ENCODE results near the gene COL27A1.

Gene COL27A1

GRCh38 chr9:114155263-114155994, at the start of gene COL27A1:
Gene COL27A1 (plus strand): TSS chr9:114155537. CDS start chr9:114155951, 414 bp downstream.
- DNase-seq, result peak; percentile 37 to 46

- no peak for DNase-seq
Measured at GRCh38 chr9:114107286-114108001, 47.9 kb upstream of the COL27A1 start.

- DNase-seq, result peak; percentile 7 to 17
Measured at GRCh38 chr9:114108016-114108833, 47.1 kb upstream of the COL27A1 start.

DNA sequence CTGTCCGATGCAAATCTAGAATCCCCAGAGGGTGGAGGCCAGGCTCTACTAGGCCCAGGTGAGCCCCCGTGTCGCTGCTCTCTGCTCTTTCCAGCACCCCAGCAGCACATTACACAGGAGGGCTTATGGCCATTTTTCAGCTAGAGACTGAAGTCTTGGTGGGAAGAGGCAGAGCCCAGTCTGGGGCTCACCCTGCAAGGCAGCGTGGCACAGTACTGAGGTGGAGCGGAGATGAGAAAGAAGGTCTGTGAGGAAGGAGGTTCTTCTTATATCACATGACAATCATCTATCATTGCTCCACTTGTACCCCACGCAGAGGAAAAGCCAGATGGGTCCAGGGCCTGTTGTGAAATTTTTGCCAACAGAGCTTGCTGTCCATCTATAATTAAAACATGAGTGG, 46.2 kb upstream of the COL27A1 start:
- no peak for DNase-seq

DNA sequence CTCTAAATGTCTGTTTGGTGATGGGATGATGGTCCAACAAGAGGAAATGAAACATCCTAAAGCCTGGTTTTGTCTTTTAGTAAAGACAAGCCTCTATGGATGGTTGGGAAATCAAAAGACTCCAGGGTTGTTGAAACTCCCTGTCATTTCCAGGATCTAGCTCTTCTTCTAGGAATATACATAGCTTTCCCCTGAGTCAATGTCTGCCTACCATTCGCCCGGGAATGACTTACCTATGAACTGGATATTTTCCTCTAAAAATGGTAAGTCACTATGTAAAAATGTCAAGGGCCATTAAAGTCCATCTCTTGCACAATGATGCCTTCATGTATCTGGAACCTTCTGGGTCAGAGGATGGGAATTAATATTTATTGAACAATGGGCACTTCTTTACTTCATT, 45.2 kb upstream of the COL27A1 start:
- no peak for DNase-seq

GRCh38 chr9:114112325-114112724, 43.0 kb upstream of the COL27A1 start:
- DNase-seq, result no peak

DNA sequence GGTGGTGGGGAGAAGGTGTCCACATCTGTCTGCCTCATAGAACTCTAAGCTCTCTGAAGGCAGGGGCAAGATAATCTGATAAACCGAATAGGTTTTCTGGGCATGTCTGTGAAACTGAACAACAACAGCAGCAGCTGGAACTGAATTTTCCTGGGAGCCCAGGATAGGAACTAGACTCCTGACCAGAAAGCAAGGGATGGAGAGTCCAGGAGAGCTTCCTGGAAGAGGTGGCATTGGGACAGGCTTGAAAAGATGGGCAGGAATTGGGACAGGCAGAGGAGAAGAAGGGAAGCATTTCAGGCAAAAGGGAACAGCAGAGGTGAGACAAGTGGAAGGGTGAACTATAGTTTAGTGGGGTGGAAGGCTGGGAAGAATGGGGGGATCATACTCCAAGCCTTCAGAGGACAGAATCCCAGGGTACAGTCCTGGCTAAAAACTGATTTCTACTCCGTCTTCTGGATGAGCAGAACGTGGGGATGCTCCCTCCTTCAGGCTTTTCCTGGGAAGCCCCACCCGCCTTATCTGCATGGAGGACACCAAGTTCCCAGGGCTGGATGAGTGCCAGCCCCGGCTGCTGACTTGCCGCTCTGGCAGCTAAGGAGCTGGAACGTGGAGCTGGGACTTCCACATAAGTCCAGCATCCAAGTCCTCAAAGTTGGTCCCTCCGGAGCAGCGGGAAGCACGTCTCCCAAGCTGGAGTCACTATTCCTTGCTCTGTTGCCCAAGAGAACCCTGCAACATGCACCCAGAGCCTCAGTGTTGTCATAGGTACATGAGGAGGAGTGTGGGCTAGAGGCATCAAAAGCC, 42.4 kb upstream of the COL27A1 start:
- DNase-seq, result no peak

DNA sequence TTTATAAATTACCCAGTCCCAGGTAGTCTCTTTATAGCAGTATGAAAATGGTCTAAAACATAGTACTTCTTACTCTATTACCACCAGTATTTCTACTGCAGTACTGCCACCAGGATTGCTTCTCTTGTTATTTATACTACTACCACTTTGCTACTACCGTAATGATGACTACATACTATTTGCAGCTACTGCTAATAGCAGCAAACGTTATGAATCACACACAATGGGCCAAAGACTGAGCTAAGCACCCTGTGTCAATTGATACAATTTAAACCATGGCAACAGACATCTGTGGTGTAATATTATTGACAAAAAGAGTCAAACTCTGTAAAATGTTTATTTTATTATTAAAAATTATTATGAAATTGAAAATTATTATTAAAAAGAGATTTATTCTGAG, 41.0 kb upstream of the COL27A1 start:
- no peak for DNase-seq

DNA sequence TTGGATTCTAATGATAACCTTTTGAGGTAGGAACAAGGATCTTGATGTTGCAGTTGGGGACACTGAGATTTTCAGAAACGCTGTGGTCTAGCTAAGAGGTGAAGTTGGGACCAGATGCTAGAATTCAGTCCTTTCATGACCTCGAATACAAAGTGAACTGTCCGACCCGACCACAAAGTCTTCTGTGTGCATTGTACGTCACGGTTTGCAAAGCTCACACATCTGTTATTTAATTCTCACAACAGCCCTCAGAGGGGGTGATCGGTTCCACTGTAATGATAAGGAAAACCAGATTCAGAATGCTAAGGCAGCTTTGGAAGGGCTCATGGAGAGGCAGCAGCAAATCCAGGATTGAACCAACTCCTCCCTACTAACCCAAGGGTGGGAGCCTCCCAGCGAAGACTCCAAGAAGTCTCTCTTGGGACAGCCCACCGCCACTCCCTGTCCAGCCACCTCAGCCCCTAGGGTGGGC, 39.6 kb upstream of the COL27A1 start:
- DNase-seq, result no peak

- DNase-seq, result no peak
Measured at GRCh38 chr9:114116126-114116747, 39.1 kb upstream of the COL27A1 start.

- no peak for DNase-seq
Measured at GRCh38 chr9:114117614-114117995, 37.7 kb upstream of the COL27A1 start.

DNA sequence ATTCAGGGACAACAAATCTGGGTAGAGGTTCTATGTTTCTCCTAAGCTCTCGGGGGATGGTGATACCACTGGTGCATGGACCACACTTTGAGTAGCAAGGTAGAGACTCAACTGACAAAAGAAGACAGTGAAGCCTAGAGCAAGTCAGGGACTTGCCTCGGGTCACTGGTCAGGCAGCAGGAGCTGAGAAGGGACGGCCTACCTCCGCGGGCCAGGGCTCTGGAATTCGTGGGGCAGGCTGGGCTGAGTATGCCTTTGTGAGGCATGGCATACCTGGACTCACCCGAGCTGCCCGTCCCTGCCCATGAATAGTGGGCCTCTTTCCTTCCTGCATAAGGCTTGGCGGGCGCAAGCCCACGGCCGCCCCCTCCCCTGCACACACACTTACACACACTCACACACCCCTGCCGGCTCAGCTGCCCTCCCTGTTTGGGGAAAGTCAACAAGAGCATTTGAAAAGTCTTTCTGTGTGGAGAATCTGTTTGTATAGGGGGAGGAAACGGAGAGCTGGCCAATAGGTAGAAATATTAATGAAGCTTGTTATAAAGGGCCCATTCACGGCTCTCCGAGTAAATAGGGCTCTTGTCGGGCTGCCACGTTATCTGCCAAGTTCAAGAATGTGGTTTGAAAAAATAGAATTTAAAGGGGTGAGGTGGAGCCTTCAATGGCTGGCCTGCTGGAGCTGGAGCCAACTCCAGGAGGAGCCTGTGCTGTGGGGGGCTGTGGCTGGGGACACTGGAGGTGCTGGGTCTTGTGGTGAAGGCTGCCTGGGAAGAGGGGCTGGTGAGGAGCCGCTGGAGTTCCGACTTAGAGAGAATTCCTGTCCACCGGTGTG, 37.1 kb upstream of the COL27A1 start:
- DNase-seq, result no peak

DNA sequence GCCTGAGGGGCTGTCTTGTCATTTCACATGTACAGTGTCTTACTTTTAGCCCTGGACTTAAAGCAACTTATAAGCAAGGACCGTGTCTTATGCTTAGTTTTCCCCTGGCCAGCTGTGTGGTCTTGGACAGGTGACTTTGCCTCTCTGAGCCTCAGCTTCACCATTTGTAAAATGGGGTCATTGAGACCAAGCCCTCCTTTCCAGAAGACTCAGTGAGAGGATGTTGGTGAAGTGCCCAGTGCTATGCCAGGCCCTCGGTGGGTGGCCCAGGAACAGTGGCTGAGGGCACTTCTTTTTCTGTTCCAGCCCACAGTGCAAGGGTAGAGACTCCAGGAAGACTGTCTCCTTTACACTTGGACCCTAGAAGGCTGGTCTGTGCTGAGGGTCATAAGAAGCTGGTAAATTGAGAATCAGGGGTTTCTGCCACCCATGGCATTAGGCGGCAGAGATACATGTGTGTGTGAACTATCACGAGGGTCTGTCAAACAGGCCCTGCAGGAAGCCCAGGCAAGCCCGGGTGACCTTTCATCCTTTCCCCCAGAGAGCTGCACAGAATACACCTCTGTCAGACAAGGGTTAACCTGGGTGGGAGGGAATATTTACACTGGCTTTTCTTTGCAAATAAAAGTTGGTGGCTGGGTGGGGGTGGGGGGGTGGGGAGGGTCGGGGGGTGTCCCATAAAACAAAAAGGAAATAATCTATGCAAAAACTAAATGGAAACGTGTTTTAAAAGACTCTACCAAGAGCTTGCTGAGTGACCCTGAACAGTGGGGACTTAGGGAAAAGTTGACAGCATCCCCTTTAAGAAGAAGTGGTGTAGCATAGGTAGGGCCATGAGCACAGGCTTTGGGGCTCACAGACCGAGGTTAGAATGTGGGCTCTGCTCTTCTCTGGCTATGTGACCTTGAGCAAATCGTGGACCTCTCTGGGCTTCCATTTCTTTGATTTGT, 35.8 kb upstream of the COL27A1 start:
- DNase-seq, result no peak

- no peak for DNase-seq
Measured at GRCh38 chr9:114120192-114121014, 34.9 kb upstream of the COL27A1 start.

DNA sequence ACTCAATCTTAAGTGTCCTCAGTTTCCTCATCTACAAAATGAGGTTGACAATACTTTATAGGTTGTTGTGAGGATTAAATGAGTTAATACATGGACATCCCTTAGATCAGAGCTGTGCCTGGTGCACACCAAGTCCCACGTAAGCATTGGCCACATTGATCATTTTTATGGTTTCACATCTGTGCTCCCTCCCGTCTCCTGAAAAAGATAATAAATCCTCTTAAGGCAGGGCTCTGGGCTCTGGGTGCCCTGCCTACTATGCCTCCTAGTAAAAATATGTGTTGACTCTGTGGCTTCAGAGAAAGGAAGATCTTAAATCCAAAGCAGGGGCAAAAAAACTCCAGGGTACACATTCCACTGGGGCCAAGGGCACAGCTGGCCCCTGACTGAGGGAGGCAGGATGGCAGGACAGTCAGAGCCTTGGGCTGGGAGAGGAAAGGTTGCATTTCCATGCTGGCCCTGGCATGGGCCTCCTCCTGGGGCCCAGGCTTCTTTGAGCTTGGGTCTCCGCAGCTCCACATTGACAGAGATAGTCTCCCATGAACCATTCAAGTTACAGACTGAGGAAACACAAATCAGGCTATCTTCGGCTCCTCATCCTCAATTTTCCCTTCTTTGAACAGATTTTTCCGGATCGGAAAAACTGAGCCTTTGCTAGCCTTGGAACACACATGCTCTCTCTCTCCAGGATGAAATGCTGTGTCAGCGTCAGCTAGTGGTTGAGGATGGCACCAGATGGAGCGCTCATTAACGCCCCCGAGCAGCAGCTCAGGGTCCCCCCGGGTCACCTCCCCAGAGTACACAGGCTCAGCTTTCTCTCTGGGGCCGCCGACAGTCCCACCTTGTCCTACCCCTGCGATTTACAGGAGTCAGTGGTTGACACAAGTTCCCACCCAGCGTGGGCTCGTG, 33.9 kb upstream of the COL27A1 start:
- no peak for DNase-seq

DNA sequence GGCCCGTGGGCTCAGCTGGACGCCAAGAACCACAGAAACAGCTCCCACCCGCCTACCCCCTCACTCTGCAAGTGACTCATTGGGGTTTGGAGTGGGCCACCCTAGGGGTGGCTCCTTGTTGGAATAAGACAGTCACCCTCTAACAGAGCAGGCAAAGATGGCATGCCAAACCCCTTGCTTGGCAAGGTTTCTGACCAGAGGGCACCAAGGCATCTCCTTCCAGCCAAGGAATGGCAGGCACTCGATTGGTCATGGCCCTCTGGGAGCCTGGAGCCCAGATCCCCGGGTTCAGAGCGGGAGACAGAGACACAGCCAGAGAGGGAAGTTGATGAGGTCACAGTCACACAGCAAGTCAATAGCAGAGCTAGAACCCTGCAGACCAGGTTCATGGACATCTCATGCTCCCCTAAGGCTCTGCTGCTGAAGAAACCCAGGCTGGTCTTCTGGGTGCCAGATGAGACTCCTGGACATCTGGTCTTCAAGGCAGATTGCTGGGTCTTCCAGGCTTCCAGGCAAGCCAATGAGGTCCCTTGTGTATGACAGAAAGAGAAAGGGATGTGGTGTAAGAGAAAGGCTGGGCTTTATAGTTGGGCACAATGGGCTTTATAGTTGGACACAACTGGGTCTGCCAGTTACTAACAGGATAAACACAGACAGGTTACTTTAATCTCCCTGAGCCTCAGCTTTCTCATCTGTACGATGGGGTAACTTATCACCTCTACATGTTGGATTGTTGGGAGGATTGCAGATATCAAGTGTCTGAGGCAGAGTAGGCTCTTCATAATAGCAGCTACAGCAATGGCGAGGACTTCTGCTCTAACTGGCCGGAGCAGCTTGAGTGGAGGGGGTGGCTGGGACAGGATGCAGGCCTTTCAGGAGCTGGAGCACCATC, 33.0 kb upstream of the COL27A1 start:
- no peak for DNase-seq

Measured in bone marrow (tissue), 2 donors.